Measurements from ENCODE around the gene NALF2.

The NALF2 gene

DNA sequence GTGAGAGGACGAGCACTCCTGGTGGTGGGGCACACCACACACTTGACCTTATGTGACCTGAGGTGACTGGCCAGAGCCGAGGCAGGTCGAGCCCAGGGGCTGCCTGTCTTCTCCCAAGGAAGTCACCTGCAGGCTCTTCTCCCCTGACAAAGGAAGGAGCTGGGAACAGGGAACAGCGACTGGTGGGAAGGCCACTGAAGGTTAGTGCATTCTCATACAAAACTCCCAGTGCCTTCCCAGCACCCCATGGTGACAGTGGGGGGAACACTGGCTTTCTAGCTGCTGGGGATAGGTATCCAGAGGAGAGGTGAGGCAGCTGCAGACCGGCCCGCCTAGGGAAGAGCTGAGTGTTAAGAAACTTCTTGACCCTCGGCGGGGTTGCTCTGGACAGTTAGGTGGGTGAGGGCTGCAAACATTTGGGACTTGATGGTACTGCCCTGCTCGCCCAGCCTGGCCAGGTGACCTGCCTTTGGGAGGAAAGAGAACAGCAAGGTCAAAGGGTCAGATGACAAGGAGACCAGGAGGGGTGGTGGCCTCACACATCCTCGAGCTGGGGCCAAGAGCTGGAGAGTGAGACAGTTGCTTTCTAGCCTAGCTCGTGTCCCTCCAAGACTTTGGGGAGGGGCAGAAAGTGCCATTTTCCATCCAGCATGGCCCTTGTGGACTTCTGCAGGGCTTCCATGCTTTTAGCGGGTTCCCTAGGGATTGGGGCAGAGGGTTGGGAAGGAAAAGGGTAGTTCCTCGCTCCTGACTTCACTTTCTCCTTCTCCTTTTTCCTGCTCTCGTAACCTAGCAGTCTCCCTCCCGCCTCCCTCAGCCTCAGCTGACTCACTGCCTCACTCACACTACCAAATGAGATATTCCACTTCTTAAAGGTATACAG is 2.7 kb downstream of the NALF2 start:
- Mint-ChIP-seq H3K27me3 (peaks cover 34 to 56% of the 10 kb centered on the region in 2 donors), H3K4me3 (no peak overlapping the region), H3K9me3 (no peaks in the 10 kb centered on the region), H3K27ac (no peak overlapping the region), H3K36me3 (no peaks in the 10 kb centered on the region), H3K4me1 (peaks cover 5 to 8% of the 10 kb centered on the region in 2 donors)
- ATAC-seq (replicated peaks), result no peak
- DNase-seq, result no peak

DNA sequence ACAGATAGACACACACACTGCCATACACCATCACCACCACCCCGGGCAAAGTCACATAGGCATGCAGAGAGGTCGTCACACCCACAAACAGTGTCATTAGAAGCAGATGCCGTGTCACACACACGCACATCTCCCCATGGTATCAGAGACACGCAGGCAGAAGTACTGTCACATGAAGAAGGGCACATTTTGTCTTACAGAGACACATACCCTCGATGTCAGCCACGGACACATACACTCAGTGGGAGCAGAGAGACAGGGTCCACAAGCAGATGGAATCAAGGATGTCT is 3.3 kb downstream of the NALF2 start:
- peaks cover 5 to 8% of the 10 kb centered on the region in 2 donors for H3K4me1 Mint-ChIP-seq
- H3K4me3 Mint-ChIP-seq, result no peak overlapping the region
- ATAC-seq (replicated peaks), result no peak
- H3K27ac Mint-ChIP-seq, result no peak overlapping the region
- H3K9me3 Mint-ChIP-seq, result no peaks in the 10 kb centered on the region
- H3K36me3 Mint-ChIP-seq, result no peaks in the 10 kb centered on the region
- DNase-seq, result no peak
- H3K27me3 Mint-ChIP-seq, result peaks cover 34 to 56% of the 10 kb centered on the region in 2 donors

DNA sequence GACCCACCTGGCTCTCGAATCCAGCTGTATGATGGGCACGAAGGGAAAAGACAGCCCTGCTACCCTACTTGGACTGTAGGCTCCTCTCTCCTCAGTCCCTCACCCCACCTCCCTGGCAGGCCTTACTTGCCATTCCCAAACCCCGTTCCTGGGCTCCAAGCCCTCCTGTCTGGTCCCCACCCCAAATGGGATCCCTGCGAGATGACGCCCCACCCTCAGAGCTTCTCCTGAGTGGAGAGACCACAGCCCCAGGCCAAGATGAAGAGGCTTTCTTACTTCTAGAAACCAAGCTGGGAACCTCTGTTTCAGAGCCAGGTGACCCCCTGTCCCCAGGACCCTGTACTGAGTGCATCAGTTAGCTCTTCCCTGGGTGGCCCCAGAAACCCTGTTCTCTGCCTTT is 4.5 kb downstream of the NALF2 start:
- DNase-seq (no peak), ATAC-seq (replicated peaks) (no peak)
- no peak overlapping the region for H3K4me3 Mint-ChIP-seq
- H3K4me1 Mint-ChIP-seq, result peaks cover 5 to 8% of the 10 kb centered on the region in 2 donors
- peaks cover 34 to 56% of the 10 kb centered on the region in 2 donors for H3K27me3 Mint-ChIP-seq
- H3K27ac Mint-ChIP-seq, result no peak overlapping the region
- no peaks in the 10 kb centered on the region for H3K9me3 Mint-ChIP-seq
- H3K36me3 Mint-ChIP-seq, result no peaks in the 10 kb centered on the region

DNA sequence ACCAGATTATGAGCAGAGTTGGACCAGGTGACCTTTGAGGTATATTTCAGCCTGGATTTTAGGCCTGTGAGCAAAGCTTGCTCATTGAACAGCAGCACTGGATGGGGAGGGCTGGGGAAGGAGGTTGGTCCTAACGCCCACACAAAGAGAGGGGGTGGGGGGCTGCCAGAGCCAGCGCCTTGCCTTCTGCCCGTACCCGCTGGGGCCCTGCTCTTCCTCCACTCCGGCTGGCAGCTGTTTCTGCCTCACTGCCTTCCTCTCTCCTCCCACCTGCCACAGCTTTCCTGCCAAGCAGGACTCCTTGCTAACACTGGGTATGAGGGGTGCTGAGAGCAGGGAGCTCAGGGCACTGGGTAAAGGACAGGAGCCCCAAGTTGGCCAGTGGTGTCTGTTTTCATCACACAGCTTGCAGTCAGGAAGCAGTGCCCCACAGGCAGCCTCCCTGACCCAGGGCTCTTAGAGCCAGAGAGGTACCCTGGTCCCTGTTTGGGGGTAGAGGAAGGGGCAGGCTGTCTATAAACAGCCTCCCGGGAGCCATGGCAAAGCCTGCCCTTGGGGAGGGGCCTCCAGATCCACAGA is 6.1 kb downstream of the NALF2 start:
- Mint-ChIP-seq H3K4me1 (peaks cover 5 to 8% of the 10 kb centered on the region in 2 donors), H3K9me3 (no peaks in the 10 kb centered on the region), H3K27me3 (peaks cover 34 to 56% of the 10 kb centered on the region in 2 donors), H3K36me3 (no peaks in the 10 kb centered on the region), H3K4me3 (no peak overlapping the region), H3K27ac (no peak overlapping the region)
- no peak for DNase-seq
- no peak for ATAC-seq (replicated peaks)

DNA sequence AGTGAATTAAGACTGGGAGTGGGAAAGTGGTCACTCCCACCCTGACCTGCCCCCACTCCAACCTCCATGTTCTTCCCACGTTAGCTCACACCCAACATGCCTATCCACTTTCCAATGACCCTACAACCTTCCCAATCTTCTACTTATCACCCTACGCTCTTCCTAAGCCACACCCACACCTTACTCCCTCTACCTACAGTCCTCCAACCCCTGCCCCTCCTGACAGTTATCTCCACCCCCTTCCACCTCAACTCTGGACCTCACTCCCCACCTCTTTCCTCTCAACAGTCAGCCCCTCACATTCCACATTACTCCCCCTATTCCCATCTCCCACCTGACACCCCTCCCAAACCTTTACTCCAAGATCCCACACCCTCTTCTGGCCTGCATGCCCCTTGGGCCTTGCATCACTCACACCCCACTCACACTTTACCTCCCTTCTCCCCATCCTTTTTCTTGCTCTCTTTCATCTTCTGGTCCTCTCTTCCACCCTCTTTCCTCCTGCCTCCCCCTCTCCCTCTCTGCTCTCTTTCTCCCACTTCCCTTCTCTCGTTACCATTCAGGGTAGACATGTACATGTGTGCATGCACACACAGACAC is 6.9 kb downstream of the NALF2 start:
- no peak for DNase-seq
- no peaks in the 10 kb centered on the region for H3K36me3 Mint-ChIP-seq
- no peak overlapping the region for H3K27ac Mint-ChIP-seq
- no peaks in the 10 kb centered on the region for H3K9me3 Mint-ChIP-seq
- H3K4me3 Mint-ChIP-seq, result no peak overlapping the region
- ATAC-seq (replicated peaks), result no peak
- H3K27me3 Mint-ChIP-seq, result peaks cover 30 to 51% of the 10 kb centered on the region in 2 donors
- peaks cover under 1 to 6% of the 10 kb centered on the region in 2 donors for H3K4me1 Mint-ChIP-seq

DNA sequence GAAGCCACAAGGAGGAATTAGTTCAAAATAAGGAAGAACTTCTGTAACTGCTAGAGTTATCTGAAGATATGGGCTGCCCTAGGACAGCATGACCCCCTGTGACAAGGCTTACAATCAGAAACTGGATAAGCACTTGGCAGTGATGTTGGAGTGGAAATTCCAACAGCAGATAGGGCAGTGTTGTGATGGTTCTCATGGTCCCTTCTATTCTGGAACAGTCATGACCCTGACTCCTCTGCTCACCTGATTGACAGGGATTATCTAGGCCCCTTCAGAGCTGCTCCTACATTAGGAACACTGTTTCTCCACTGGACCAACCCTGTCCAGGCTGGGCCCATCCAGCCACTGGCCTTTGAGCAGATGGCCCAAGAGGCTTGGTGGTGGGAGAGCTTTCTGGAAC is 17.9 kb downstream of the NALF2 start:
- no peak overlapping the region for H3K27ac Mint-ChIP-seq
- peaks cover 19 to 22% of the 10 kb centered on the region in 2 donors for H3K27me3 Mint-ChIP-seq
- no peaks in the 10 kb centered on the region for H3K4me1 Mint-ChIP-seq
- ATAC-seq (replicated peaks) (no peak), DNase-seq (no peak)
- H3K9me3 Mint-ChIP-seq, result no peaks in the 10 kb centered on the region
- no peak overlapping the region for H3K4me3 Mint-ChIP-seq
- H3K36me3 Mint-ChIP-seq, result no peaks in the 10 kb centered on the region

DNA sequence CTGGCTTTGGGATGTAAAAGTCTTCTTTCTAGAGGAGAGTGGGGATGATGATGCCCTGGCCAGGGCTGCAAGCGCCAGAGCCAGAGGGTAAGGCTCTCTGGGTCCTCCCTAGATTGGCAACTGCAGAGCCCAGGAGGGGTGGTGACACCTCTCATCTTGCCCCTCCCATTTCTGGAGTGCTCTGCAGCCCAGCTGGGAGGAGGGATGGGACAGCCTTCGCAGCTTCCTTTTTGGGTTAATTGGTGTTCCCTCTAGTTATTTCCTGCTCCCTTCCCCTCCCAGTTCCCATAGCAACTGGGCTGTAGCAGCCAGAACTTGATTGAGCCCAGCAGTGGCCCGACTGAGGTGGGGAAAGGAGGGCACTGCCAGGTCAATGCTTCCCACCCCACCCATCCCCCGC is 19.2 kb downstream of the NALF2 start:
- ATAC-seq (replicated peaks), result no peak
- no peak overlapping the region for H3K4me3 Mint-ChIP-seq

DNA sequence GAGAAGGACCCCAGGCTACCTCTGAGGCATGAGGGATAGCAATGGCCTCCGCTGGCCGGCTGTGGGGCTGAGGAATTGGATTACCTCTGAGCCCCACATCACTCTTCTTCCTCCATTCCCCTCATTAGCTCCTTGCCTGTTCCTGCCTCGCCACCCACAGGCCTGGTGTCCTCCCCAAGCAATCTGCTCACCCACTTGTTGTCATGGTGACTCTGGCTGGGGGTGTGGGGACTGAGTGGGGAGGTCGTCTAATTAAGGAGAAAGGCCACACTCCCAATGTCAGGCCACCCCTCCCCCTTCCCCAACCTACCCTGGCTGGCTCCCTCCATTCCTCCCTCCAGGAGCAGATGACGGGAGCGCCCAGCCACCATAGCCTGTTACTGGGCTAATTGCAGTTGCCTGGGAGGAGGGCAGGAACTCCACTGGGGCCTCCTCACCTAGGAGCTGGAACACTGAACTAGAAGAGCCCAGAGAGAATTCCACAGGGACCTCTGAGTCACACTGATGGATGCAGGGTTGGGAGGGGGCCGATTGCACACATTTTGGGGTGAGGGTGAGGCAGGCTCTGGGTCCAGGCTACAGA is 20.7 kb downstream of the NALF2 start:
- DNase-seq (no peak), ATAC-seq (replicated peaks) (no peak)
- no peak overlapping the region for H3K4me3 Mint-ChIP-seq
- no peaks in the 10 kb centered on the region for H3K36me3 Mint-ChIP-seq
- peaks cover 26 to 34% of the 10 kb centered on the region in 2 donors for H3K27me3 Mint-ChIP-seq
- H3K4me1 Mint-ChIP-seq, result no peaks in the 10 kb centered on the region
- H3K9me3 Mint-ChIP-seq, result no peaks in the 10 kb centered on the region
- no peak overlapping the region for H3K27ac Mint-ChIP-seq

More for the DNA sequence above, 19.2 kb downstream of the NALF2 start:
- Mint-ChIP-seq H3K27ac (no peak overlapping the region), H3K36me3 (no peaks in the 10 kb centered on the region), H3K27me3 (peaks cover 26% of the 10 kb centered on the region in 2 donors), H3K4me1 (no peaks in the 10 kb centered on the region), H3K9me3 (no peaks in the 10 kb centered on the region)
- no peak for DNase-seq

DNA sequence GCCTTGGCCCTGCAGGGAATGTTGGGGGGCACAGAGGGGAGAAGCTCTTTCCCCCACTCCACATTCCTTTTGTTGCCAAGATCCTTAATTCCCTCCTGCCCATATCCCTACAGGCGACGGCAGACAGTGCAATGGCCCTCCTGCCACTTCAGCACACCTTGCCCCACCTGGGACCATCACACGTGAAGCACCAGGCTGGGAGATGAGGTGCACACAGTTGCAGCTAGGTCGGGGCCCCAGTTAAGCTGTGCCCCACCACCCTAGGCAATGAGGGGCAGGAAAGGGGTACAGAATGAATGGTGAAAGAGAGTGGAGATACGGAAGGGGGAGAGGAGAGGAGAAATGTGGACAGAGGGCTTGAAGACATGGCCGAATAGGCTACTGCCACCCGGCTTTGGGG is 26.2 kb downstream of the NALF2 start:
- no peaks in the 10 kb centered on the region for H3K36me3 Mint-ChIP-seq
- H3K27ac Mint-ChIP-seq, result no peak overlapping the region
- no peaks in the 10 kb centered on the region for H3K4me1 Mint-ChIP-seq
- ATAC-seq (replicated peaks), result no peak
- peaks cover 26 to 30% of the 10 kb centered on the region in 2 donors for H3K27me3 Mint-ChIP-seq
- DNase-seq, result no peak
- no peaks in the 10 kb centered on the region for H3K9me3 Mint-ChIP-seq
- no peak overlapping the region for H3K4me3 Mint-ChIP-seq

DNA sequence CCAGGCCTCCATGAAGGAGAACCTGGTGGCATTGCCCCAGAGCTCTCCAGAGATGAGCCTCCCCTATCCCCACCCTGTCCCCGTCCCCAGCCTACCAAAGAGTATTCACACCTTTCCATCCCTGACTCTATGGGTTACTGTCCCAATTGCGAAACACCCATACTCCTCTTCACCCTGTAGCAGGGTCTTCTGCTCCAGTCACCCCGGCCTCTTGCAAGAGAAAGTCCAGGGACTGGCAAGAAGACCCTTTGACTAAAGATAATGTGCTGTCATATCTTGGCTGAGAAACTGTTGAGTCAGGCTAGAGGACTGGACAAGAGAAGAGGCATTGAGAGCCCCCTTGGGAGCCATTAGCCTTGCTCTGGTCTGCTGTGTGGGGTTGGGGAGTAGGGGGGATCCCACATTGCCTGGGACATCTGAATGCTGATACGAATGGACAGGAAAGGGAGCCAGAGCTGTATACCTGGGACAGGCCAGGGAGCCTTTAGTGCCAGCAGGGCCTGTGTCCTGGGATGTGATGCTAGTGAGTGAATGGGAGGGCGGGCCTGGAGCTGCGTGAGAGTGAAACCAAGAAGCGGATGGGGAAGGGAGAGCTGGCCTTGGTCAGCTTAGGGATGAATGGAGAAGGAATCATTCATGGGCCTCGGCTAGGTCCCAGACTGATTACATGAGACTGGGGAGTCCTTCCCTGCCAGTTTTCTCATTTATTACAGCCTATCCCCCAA is 27.1 kb downstream of the NALF2 start:
- Mint-ChIP-seq H3K27ac (no peak overlapping the region), H3K9me3 (no peaks in the 10 kb centered on the region)

DNA sequence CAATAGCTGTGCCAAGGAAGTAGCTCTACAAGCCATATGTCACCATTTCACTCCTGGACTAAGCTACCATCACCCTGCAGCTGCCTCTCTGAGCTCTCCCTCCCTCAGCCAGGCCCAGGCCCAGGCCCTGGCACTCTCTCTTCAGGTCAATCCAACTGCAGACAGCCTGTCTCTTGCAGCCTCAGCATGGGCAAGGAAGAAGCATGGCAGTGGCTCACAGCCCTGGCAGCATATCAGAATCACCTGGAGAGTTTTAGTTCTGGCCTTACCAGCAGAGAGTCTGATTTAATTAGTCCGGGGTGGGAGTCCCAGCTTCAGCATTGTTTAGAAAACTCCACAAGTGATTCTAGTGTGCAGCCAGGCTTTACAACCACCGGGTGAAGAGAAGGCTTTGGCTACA is 31.5 kb downstream of the NALF2 start:
- H3K9me3 Mint-ChIP-seq, result no peaks in the 10 kb centered on the region
- H3K36me3 Mint-ChIP-seq, result no peaks in the 10 kb centered on the region
- peaks cover 7 to 28% of the 10 kb centered on the region in 2 donors for H3K4me1 Mint-ChIP-seq
- H3K27ac Mint-ChIP-seq, result no peak overlapping the region
- no peak overlapping the region for H3K4me3 Mint-ChIP-seq
- no peak for ATAC-seq (replicated peaks)
- peaks cover 17 to 18% of the 10 kb centered on the region in 2 donors for H3K27me3 Mint-ChIP-seq
- no peak for DNase-seq

More for the DNA sequence above, 27.1 kb downstream of the NALF2 start:
- no peaks in the 10 kb centered on the region for H3K4me1 Mint-ChIP-seq
- peaks cover 21 to 24% of the 10 kb centered on the region in 2 donors for H3K27me3 Mint-ChIP-seq
- no peak for ATAC-seq (replicated peaks)
- no peaks in the 10 kb centered on the region for H3K36me3 Mint-ChIP-seq
- no peak for DNase-seq
- H3K4me3 Mint-ChIP-seq, result no peak overlapping the region

DNA sequence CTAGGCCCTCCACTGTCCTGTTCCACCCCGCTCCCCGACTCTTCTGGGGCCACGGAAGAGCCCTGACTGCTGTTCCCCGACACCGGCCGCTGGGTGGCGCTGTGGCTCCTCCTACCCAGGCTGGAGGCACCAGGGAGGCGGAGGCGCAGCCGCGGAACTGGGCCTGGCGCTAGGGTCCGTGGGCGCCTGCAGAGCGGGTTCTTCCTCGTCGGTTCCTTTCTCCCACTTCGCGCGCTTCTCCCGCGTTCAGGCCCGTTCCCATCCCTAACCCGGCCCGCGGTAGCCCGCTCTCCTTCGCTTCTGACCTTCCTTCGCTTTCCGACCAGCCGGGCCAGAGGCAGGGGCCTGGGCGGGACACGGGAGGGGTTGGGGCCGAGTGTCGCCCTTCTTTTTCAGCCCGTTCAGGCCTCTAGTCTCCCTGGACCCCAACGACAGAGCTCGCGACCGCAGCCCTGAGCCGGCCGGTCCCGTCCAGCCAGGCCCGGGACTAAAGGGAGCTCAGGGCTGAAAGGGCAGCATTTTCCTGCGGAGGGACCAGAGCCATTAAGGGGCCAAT is 34.3 kb downstream of the NALF2 start:
- Mint-ChIP-seq H3K27me3 (peaks cover 11 to 18% of the 10 kb centered on the region in 2 donors), H3K4me3 (peak overlapping the region; percentile 59 to 79), H3K9me3 (no peaks in the 10 kb centered on the region), H3K27ac (no peak overlapping the region), H3K36me3 (no peaks in the 10 kb centered on the region), H3K4me1 (peaks cover 7 to 28% of the 10 kb centered on the region in 2 donors)
- ATAC-seq (replicated peaks) (peak; percentile 93 to 95), DNase-seq (peak; percentile 16)

DNA sequence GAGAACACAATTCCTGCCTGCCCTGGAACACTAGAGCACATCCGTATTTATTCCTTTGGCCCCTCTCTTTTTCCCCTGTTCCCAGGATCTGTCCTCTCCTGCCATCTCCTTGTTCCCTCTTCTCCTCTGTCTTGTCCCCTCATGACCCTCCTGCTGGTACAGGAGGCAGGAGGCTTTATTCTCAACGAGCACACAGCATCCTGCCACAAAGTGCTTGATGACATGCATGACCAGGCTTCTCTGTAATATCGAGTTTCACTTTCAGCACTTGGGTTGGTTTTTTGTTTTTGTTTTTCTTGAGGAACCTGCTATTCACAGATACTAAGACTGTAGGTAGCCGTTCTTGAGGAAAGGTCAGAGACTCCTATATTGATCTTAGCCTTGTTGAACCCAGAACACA is 35.3 kb downstream of the NALF2 start:
- peaks cover 11 to 18% of the 10 kb centered on the region in 2 donors for H3K27me3 Mint-ChIP-seq
- no peak overlapping the region for H3K27ac Mint-ChIP-seq

DNA sequence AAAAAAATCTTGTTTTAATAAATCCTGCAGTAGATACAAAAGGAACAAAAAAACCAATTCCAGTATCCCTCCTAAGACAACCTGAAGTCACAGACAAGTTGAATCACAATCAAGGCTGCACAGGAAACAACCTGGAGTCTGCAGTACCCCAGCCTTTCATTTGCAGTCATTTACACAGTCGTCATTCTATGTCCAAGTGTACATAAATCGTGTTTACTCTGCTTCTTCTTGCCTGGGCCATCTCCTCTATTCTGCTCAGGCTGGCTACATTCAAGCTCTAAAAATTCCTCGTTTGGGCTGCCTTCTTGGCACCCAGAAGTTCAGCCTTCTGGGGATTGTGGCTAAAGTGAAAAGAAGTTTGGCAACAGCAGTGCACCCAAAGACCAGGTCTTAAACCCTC is 37.8 kb downstream of the NALF2 start:
- H3K36me3 Mint-ChIP-seq, result no peaks in the 10 kb centered on the region
- no peak overlapping the region for H3K4me3 Mint-ChIP-seq
- ATAC-seq (replicated peaks), result no peak
- H3K4me1 Mint-ChIP-seq, result peaks cover 7 to 28% of the 10 kb centered on the region in 2 donors
- peaks cover 11 to 18% of the 10 kb centered on the region in 2 donors for H3K27me3 Mint-ChIP-seq
- H3K27ac Mint-ChIP-seq, result no peak overlapping the region
- no peak for DNase-seq
- peaks cover 0 to 2% of the 10 kb centered on the region in 2 donors for H3K9me3 Mint-ChIP-seq

More for the DNA sequence above, 35.3 kb downstream of the NALF2 start:
- no peak for DNase-seq
- Mint-ChIP-seq H3K4me1 (peaks cover 7 to 28% of the 10 kb centered on the region in 2 donors), H3K4me3 (peak overlapping the region in 1 of 2 donors; percentile 54), H3K9me3 (no peaks in the 10 kb centered on the region), H3K36me3 (no peaks in the 10 kb centered on the region)
- peak; percentile 62 to 64 for ATAC-seq (replicated peaks)

All from stimulated activated naive B cell treated with anti-CD40 and anti-IgM and Interleukin-4, amounts not matched to agents 10 μg/mL and 1 μg/mL and 100 μg/mL, for 72 hours (primary cell).